Gastroesophageal sphincter (tissue), 3 donors: ENCODE results near the gene EXOC2.

ENCODE experiments used
- CTCF ChIP-seq, 4 experiments: fragments of 200-600 bp in 2 of 4; fragments of 450-650 bp in 2 of 4; sonication (generic) in 1 of 4; IDR thresholded peaks; one replicate each; pipeline ENCODE4 v1.5.1; 2017 to 2019; ENCODE audit warnings: antibody characterized with exemption in 4 of 4, mild to moderate bottlenecking in 2 of 4, moderate library complexity in 2 of 4
- EP300 ChIP-seq: sonication (generic); formaldehyde crosslinking; IDR thresholded peaks from one replicate; pipeline ENCODE4 v1.6.1; 2017; ENCODE audit warnings: antibody characterized with exemption, mild to moderate bottlenecking
- POLR2A ChIP-seq, 2 donors: fragments of 450-650 bp; IDR thresholded peaks; one replicate each; pipeline ENCODE4 v1.6.1; 2017; ENCODE audit warnings: antibody characterized with exemption in 2 of 2, mild to moderate bottlenecking in 2 of 2, moderate library complexity in 1 of 2

GRCh38 chr6:665403-666267 lies 27.3 kb downstream of the EXOC2 start:
- TF ChIP-seq CTCF (IDR thresholded peaks at IDR 0.05) (no peak), POLR2A (IDR thresholded peaks at IDR 0.05) (no peak), EP300 (no peak)
